Measurements from ENCODE around the gene UNK. TPM values are rescaled to one million over a fixed set of nuclear protein-coding genes. Genes with fewer than 3 reads are reported as not detected.

UNK gene
- total and polyA plus RNA-seq, 9 of the 15 experiments (the other 6 are each of a cell fraction or from before 2014, with no cell fraction given) = 12.8 to 38.6 (median 24.8) TPM

- TF ChIP-seq RREB1 (CRISPR knock-in tag; IDR thresholded peaks at IDR 0.05) (no peak), GTF3C2 (IDR thresholded peaks at IDR 0.05; ENCODE audit: borderline replicate concordance, extremely low read depth, insufficient read length) (no peak), XRCC3 (IDR thresholded peaks at IDR 0.05) (no peak), ZNF398 (CRISPR knock-in tag; IDR thresholded peaks at IDR 0.05) (no peak), SOX6 (IDR thresholded peaks at IDR 0.05) (no peak), E2F1 (CRISPR knock-in tag; IDR thresholded peaks at IDR 0.05) (peak; percentile 58; the same call in 1 of the 2 replicates), FOXA3 (CRISPR knock-in tag; conservative IDR thresholded peaks at IDR 0.05 in 1 of 2, IDR thresholded peaks at IDR 0.05 in 1 of 2) (no peak), BACH1 (tag; IDR thresholded peaks at IDR 0.05) (no peak), NR2C1 (IDR thresholded peaks at IDR 0.05) (no peak), NR2C1 (tag; IDR thresholded peaks at IDR 0.05) (no peak), THAP12 (CRISPR knock-in tag; IDR thresholded peaks at IDR 0.05) (peak; percentile 29; the same call in 1 of the 2 replicates), TRIM24 (IDR thresholded peaks at IDR 0.05) (no peak)
Observed at GRCh38 chr17:75764711-75765421, 19.7 kb upstream of the UNK start, which contains the start of gene GALK1 (continued).
